GM19035 (cell line): Measurements from ENCODE around the gene RNFT2.
"Not testable (repeated sequence)": the region's sequence is repeated elsewhere in the genome, so short reads cannot be mapped to it uniquely, and the experiment has no call there.

Experiments used
- ATAC-seq: cut with Tn5 transposase; IDR thresholded peaks from one replicate; pipeline ENCODE4 v1.9.1; 2021; ENCODE audit not compliant: unreplicated experiment

Gene RNFT2

GRCh38 chr12:116790066-116790465, 52.0 kb downstream of the RNFT2 start:
- no peak for ATAC-seq

GRCh38 chr12:116792403-116792802, 54.3 kb downstream of the RNFT2 start:
- no peak for ATAC-seq

GRCh38 chr12:116794725-116795124, 56.6 kb downstream of the RNFT2 start:
- ATAC-seq = no peak

GRCh38 chr12:116797885-116798284, 59.8 kb downstream of the RNFT2 start:
- no peak for ATAC-seq

GRCh38 chr12:116798719-116799118, 60.6 kb downstream of the RNFT2 start:
- no peak for ATAC-seq

- no peak for ATAC-seq
Observed at GRCh38 chr12:116799955-116800354, 61.8 kb downstream of the RNFT2 start.

GRCh38 chr12:116800918-116801317, 62.8 kb downstream of the RNFT2 start:
- ATAC-seq = no peak

- no peak for ATAC-seq
Observed at GRCh38 chr12:116802018-116802417, 63.9 kb downstream of the RNFT2 start.

- ATAC-seq = no peak
Observed at GRCh38 chr12:116803013-116803736, 65.1 kb downstream of the RNFT2 start.

- ATAC-seq = no peak
Observed at GRCh38 chr12:116804051-116804450, 65.9 kb downstream of the RNFT2 start.

- no peak for ATAC-seq
Observed at GRCh38 chr12:116806845-116807440, 68.8 kb downstream of the RNFT2 start.

- ATAC-seq = no peak
Observed at GRCh38 chr12:116807546-116807945, 69.4 kb downstream of the RNFT2 start.

- ATAC-seq = no peak
Observed at GRCh38 chr12:116808113-116809105, 70.3 kb downstream of the RNFT2 start.

GRCh38 chr12:116812238-116812637, 74.1 kb downstream of the RNFT2 start:
- ATAC-seq = no peak

GRCh38 chr12:116813271-116814041, 75.3 kb downstream of the RNFT2 start:
- no peak for ATAC-seq

- ATAC-seq = not testable (repeated sequence)
Observed at GRCh38 chr12:116814766-116815165, 76.7 kb downstream of the RNFT2 start.

- no peak for ATAC-seq
Observed at GRCh38 chr12:116818341-116818856, 80.3 kb downstream of the RNFT2 start.

GRCh38 chr12:116818948-116819832, 81.1 kb downstream of the RNFT2 start:
- ATAC-seq = peak; percentile 84

GRCh38 chr12:116820064-116820656, 82.0 kb downstream of the RNFT2 start:
- no peak for ATAC-seq
